ENCODE data around the gene ZNF710.

- no peak for TF ChIP-seq CTCF (IDR thresholded peaks at IDR 0.05)
- TF ChIP-seq POLR2A (IDR thresholded peaks at IDR 0.05) = no peak
Measured at GRCh38 chr15:90042766-90043529, 41.8 kb downstream of the ZNF710 start.
